GM18505 (cell line): Measurements from ENCODE around the gene KIT.

Source experiments
- ATAC-seq: cut with Tn5 transposase; IDR thresholded peaks from one replicate; pipeline ENCODE4 v1.9.1; 2021; ENCODE audit not compliant: unreplicated experiment
- POLR2A ChIP-seq: IDR thresholded peaks from 4 replicates; pipeline ENCODE4 v1.6.1; 2011; ENCODE audit warnings: borderline replicate concordance; ENCODE audit not compliant: insufficient read depth, insufficient read length; ENCODE audit errors: extremely low read depth

The KIT gene

GRCh38 chr4:54695788-54696187, 38.0 kb downstream of the KIT start:
- no peak for ATAC-seq
- TF ChIP-seq POLR2A: no peak

DNA sequence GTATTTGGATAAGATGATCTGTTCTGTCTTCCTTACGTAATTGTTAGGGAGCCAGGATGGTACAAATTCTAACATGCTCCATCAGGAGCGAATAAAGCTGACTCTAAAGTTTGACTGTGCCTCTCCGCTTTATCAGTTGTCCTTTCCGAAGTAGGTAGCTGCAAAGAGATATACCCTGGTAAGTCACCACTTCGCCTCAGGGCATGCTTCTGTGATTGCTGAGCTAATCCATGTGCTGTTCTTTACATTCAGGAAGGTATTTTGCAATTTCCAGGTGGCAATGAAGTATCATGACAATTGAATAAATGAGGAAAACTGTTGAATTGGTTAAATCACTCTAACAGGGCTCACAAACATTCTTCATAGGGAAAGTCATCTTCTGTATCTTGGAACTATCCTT, 38.9 kb downstream of the KIT start:
- TF ChIP-seq POLR2A: no peak
- no peak for ATAC-seq

- ATAC-seq: no peak
- no peak for TF ChIP-seq POLR2A
These were observed 43.2 kb downstream of the KIT start for GRCh38 chr4:54700986-54701385.

DNA sequence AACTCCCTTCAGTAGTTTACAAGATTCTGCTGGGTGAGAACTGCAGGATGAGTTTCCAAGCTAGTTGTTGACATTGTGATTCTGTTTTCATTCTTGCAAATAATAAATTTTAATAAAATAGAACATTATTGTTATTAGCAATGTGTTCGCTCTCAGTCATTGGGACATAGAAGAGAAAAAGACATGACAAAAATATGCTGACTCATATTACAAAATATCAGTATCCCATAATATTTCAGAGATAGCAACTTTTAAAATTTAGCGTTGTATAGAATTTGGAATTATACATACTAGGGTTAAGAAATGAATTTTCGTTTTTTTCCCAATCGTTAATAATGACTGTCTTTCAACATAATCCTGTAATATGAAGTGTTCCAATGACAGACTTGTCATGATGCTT, 45.4 kb downstream of the KIT start:
- no peak for TF ChIP-seq POLR2A

DNA sequence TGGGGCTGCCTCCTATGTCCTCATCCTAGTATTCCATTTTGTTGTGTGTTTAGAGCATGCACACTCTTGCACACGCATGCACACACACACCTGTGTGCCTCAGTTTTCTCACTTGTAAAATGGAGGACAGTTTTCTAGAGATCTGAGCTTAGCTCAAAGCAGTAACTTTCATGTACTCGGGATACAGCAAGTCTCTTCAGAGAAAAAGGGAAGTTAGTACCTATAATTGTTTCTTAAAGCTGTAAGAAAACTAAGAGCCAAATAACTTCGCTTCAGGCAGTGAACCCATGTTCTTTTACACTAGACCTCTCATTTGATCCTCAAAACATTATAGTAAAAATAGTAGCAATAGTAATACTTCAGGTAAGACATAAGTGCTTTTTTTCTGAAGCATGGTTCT, 49.6 kb downstream of the KIT start:
- no peak for TF ChIP-seq POLR2A
- ATAC-seq: no peak

More for the DNA sequence above, 45.4 kb downstream of the KIT start:
- no peak for ATAC-seq

DNA sequence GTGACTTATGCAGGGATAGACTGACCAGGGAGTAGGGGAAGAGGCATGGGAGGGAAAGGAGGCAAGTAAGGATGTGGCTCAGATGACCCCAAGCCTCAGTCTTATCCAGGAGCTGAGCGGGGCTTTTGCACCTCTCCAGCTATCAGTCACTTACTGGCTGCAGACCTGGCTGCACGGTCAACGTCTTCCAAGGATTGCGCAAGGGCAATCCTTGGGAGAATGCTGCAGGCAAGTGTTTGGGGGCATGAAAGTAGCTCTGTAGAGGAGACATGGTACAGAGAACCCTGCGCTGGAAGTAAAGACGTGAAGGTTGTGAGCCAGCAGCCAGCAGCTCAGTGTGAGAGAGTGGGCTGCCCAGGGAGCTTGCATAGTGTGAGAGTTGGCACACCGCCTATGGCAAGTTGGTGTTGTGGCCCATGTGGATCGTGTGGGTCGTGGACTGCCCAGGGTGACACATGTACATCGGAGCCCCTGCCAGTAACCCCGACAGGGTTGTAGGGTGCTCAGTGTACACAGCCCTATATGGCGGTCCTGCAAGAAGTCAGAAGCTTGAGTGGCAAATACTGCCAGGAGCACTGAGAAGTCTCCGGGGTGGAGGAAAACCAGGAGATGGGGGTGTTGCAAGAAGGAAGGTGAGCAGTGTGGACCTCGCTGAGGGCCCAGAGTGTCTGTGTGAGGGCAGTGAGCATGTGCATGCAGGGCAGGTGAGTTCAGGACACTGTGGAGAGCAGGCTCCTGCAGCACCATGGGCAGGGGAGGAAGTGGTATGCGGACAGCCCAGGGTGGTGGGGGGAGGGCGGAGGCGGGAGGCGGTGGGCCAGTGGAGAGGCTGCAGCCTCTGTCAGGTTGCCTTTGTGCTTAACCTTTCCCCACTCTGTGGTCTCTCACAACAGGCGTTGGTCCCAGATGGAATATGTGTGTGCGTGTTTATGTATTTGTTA, 50.9 kb downstream of the KIT start:
- no peak for ATAC-seq

GRCh38 chr4:54709400-54709799, 51.6 kb downstream of the KIT start:
- no peak for TF ChIP-seq POLR2A
- ATAC-seq: no peak

More for the DNA sequence above, 50.9 kb downstream of the KIT start:
- TF ChIP-seq POLR2A: no peak

DNA sequence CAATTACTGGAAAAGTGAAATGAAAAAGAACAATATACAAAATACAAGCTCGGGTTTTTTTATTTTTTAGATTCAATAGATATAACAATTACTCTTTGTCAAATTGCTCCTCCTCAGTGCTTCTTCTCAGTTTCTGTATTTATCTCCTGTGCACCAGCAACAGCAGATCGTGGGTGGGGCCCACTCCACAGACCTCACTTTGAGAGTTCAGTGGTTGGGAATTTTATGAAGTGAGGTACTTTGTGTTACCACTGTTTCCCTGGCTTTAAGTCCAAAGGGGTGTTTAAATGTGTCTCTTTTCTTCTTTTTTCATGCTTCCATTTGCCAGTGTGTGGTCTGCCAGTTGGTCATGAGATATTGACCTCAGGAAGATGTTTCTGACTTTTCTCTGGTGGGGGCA, 54.4 kb downstream of the KIT start:
- TF ChIP-seq POLR2A: no peak

GRCh38 chr4:54714631-54715030, 56.9 kb downstream of the KIT start:
- TF ChIP-seq POLR2A: no peak
- no peak for ATAC-seq

More for the DNA sequence above, 54.4 kb downstream of the KIT start:
- no peak for ATAC-seq

DNA sequence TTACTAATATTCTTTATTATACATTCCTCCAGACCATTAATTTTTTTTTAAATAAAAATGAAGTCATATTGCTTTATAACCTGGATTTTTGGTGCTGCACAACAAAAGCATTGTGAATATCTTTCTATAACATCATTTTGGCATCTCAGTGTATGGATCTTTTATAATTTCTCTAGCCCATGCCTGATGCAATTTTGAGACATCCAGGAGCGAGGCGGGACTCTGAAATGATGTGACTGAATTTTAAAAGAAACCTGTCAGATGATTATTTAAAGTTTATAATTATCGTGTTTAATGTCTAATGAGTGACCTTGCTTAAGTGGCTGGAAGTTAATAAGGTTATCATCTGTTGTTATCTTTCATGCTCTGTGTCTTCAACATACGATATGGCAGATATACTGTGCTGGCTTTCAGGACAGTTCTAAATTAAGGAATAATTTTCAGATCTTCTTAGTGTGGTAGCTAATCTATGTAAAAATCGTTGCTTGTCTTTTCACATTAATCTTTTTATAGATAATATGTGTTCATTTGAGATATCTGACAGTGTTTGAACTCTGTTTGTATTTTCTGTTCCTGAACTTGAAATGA, 58.8 kb downstream of the KIT start:
- TF ChIP-seq POLR2A: no peak
- no peak for ATAC-seq

GRCh38 chr4:54717694-54718093, 59.9 kb downstream of the KIT start:
- no peak for ATAC-seq
- TF ChIP-seq POLR2A: no peak

GRCh38 chr4:54719378-54719777, 61.6 kb downstream of the KIT start:
- TF ChIP-seq POLR2A: no peak
- no peak for ATAC-seq

- no peak for TF ChIP-seq POLR2A
- no peak for ATAC-seq
These were observed 65.5 kb downstream of the KIT start for GRCh38 chr4:54723220-54723619.

GRCh38 chr4:54723820-54724219, 66.1 kb downstream of the KIT start:
- no peak for ATAC-seq
- no peak for TF ChIP-seq POLR2A
